ENCODE measurements around the gene TFF1. TPM values are rescaled to one million over a fixed set of nuclear protein-coding genes. Genes with fewer than 3 reads are reported as not detected.

TFF1 gene
- total RNA-seq, 1 donor from 2014 or later: not detected

- Mint-ChIP-seq H3K27me3 (peaks cover 20% of the 10 kb centered on the region), H3K27ac (no peak overlapping the region), H3K4me1 (no peaks in the 10 kb centered on the region), H3K36me3 (ENCODE audit: low read depth) (no peaks in the 10 kb centered on the region), H3K4me3 (no peak overlapping the region), H3K9me3 (no peaks in the 10 kb centered on the region)
- ChIA-PET POLR2A (no interaction called here), CTCF (no interaction called here)
- no peak for ATAC-seq (ENCODE audit: low read depth)
- no peak for DNase-seq
- TF ChIP-seq, protein P1, sequence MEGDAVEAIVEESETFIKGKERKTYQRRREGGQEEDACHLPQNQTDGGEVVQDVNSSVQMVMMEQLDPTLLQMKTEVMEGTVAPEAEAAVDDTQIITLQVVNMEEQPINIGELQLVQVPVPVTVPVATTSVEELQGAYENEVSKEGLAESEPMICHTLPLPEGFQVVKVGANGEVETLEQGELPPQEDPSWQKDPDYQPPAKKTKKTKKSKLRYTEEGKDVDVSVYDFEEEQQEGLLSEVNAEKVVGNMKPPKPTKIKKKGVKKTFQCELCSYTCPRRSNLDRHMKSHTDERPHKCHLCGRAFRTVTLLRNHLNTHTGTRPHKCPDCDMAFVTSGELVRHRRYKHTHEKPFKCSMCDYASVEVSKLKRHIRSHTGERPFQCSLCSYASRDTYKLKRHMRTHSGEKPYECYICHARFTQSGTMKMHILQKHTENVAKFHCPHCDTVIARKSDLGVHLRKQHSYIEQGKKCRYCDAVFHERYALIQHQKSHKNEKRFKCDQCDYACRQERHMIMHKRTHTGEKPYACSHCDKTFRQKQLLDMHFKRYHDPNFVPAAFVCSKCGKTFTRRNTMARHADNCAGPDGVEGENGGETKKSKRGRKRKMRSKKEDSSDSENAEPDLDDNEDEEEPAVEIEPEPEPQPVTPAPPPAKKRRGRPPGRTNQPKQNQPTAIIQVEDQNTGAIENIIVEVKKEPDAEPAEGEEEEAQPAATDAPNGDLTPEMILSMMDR (IDR thresholded peaks at IDR 0.05): no peak
- intact Hi-C loops (cut with micrococcal nuclease): no loop called here
Measured at GRCh38 chr21:42373908-42374455, 7.6 kb upstream of the TFF1 start.

DNA sequence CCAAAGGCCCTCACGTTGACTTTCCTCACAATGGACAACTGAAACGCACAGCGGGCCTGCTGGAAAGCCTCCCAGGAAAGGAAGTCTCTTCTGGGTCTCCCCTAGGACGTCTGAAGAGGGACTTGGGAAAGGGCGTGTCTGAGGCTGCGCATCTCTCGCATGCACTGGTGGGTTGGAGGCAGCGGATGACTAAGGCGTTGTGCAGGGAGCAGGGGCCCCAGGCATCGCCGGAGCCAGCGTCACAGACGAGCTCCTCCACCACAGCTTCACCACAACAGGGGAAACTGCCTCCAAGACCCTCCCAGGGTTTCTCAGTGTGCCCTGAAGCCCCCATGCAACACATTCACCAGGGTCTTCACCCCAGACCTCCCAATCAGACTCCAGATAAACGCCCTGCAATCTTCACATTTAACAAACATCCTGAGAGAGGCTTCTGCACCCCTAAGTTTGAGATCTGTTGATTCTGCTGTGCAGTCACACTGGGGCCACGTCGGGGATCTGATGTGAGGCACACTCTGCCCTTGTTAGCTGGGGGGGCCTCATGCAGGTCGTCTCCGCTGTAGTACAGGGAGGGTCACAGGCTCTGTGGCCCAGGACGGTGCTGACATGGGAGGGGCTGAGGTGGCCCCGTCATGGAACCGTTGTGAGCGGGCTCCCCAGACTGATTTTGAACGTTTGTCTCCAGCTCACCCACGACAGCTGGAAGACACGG is 7.0 kb upstream of the TFF1 start:
- no peak for ATAC-seq (ENCODE audit: low read depth)
- H3K27ac Mint-ChIP-seq: no peak overlapping the region
- ChIA-PET CTCF (no interaction called here), POLR2A (no interaction called here)
- H3K27me3 Mint-ChIP-seq: peaks cover 20% of the 10 kb centered on the region
- no peak for DNase-seq
- no peaks in the 10 kb centered on the region for H3K4me1 Mint-ChIP-seq
- TF ChIP-seq, protein P1 (IDR thresholded peaks at IDR 0.05): no peak
- no peaks in the 10 kb centered on the region for H3K36me3 Mint-ChIP-seq (ENCODE audit: low read depth)
- intact Hi-C loops (cut with micrococcal nuclease): no loop called here
- no peaks in the 10 kb centered on the region for H3K9me3 Mint-ChIP-seq
- H3K4me3 Mint-ChIP-seq: no peak overlapping the region

- H3K36me3 Mint-ChIP-seq (ENCODE audit: low read depth): no peaks in the 10 kb centered on the region
- H3K9me3 Mint-ChIP-seq: no peaks in the 10 kb centered on the region
- CTCF ChIA-PET: no interaction called here
- H3K27ac Mint-ChIP-seq: no peak overlapping the region
- no peak for DNase-seq
- intact Hi-C loops (cut with micrococcal nuclease): no loop called here
- no peak for ATAC-seq (ENCODE audit: low read depth)
- POLR2A ChIA-PET: no interaction called here
- TF ChIP-seq, protein P1 (IDR thresholded peaks at IDR 0.05): no peak
- no peaks in the 10 kb centered on the region for H3K4me1 Mint-ChIP-seq
- H3K4me3 Mint-ChIP-seq: no peak overlapping the region
- peaks cover 11% of the 10 kb centered on the region for H3K27me3 Mint-ChIP-seq
Measured at GRCh38 chr21:42370894-42371654, 4.7 kb upstream of the TFF1 start.

- Mint-ChIP-seq H3K36me3 (ENCODE audit: low read depth) (no peaks in the 10 kb centered on the region), H3K27ac (no peak overlapping the region), H3K4me1 (no peaks in the 10 kb centered on the region), H3K4me3 (no peak overlapping the region), H3K27me3 (peaks cover 11% of the 10 kb centered on the region), H3K9me3 (no peaks in the 10 kb centered on the region)
- intact Hi-C loops (cut with micrococcal nuclease): no loop called here
- ChIA-PET CTCF (interaction anchor here (0.8 kb wide), 1 partner anchor 23 kb away, joined by 3 read pairs; no protein-coding TSS in a partner anchor), POLR2A (no interaction called here)
- DNase-seq (no peak), ATAC-seq (ENCODE audit: low read depth) (no peak)
- TF ChIP-seq, protein P1 (IDR thresholded peaks at IDR 0.05): no peak
Measured at GRCh38 chr21:42369821-42370220, 3.5 kb upstream of the TFF1 start.

All from activated B cell treated with CpG ODN at 0.5 μM for 24 hours (primary cell).